HL-60 (cell line): ENCODE measurements around the gene AFF1.
A peak's percentile ranks its signal among the peaks of the same experiment; 100 is the strongest.

Source experiments
- CTCF ChIP-seq: IDR thresholded peaks from one replicate; pipeline ENCODE4 v1.5.1; 2011; ENCODE audit warnings: low read length, control low read depth, inconsistent platforms; ENCODE audit not compliant: insufficient read depth
- POLR2AphosphoS5 ChIP-seq: IDR thresholded peaks from 2 replicates; pipeline ENCODE4 v1.6.1; 2012; ENCODE audit warnings: low read depth
- REST ChIP-seq: IDR thresholded peaks from 2 replicates; pipeline ENCODE4 v1.6.1; 2012; ENCODE audit warnings: low read depth; ENCODE audit not compliant: insufficient replicate concordance
- SPI1 ChIP-seq: IDR thresholded peaks from 2 replicates; pipeline ENCODE4 v1.6.1; 2012; ENCODE audit warnings: low read depth, mild to moderate bottlenecking, borderline replicate concordance

DNA sequence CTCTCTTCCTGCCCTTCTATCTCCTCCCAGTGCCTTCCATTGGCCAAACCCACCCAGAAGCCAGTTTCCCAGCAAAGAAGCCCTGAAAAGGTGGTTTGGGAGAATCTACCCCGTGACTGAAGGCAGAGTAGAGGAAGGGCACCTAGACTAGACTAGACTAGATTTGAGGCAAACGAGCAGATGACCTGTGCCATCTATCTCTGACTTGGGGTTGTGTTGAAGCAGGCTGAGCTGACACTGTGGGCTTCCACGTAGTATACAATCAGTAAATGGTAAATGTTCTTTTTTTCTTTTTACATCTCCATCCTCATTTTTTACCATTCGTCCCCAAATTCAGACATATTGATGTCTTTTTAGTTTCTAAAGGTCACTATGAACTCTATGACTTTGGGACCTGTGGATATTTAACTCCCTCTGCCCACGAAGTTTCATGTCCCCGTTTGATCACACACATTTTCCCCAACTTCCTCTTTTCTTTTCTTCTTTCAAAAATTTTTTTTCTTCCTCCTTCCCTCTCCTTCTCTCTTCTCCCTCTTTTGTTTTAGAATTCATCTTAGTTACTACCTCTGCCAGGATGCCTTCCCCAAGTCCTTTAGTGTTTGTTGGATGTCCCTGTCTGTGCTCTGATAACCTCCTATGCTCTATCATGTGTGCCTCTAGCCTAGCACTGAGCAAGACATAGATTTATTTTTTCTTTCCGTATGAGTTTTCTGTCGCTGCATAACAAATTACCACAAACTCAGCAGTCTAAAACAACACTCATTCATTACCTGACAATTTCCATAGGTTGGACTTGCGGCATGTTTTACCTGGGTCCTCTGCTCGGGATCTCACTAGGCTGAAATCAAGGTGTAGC is 6.2 kb upstream of the AFF1 start:
- TF ChIP-seq POLR2AphosphoS5 (no peak), CTCF (no peak), REST (no peak), SPI1 (peak; percentile 53; the same call in 1 of the 2 replicates)
